T-helper 2 cell (primary cell): Measurements from ENCODE around the gene ABAT.

Experiments used
- DNase-seq, 5 experiments: peaks; one replicate each; pipeline versions ENCODE4 v3.0.0 to v3.0.0-alpha.2; 2012 to 2022
- total RNA-seq, 2 donors: gene quantifications; one replicate each; lab custom pipeline; 2026; lab: John Stamatoyannopoulos, UW

The ABAT gene
- total RNA-seq, result 9.0 to 12.8 reads per million in 2 donors

GRCh38 chr16:8674413-8675022, at the start of gene ABAT:
Gene ABAT, plus strand, starts transcription at chr16:8674617. Its CDS starts 61,123 bp downstream, at chr16:8735740.
- DNase-seq, result peak; percentile 80 to 93 (median 84)

- DNase-seq, result no peak
Observed at GRCh38 chr16:8625491-8626087, 48.8 kb upstream of the ABAT start.

DNA sequence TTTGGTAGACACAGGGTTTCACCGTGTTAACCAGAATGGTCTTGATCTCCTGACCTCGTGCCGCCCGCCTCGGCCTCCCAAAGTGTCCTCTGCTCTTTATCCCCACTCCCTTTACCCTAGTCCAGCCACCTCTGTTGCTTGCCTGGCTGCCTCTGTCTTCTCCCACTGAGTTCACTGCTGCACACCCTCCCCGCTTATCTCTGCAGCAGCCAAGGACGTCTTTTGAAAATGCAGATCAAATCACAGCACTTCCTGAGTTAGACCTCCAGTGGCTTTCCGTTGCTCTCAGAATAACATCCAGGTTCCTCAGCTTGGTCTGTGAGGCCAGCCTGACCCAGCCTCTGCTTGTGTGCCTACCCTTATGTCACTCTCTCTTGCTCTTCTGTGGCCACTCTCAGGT, 47.5 kb upstream of the ABAT start:
- peak in 1 of 5 experiments; percentile 34 for DNase-seq

DNA sequence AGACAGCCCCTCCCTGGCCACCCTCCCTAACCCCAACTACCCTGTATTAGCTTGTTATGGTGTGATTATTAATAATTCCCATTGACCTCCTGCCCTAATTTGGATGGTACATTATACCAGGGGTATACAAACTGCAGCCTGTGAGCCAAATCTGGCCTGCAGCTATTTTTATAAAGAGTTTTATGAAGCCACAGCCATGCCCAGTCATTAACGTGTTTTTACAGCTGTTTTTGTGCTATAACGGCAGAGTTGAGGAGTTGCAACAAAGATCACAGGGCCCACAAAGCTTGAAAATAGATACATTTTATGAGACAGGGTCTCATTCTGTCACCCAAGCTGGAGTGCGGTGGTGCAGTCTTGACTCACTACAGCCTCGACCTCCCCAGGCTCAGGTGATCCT, 47.0 kb upstream of the ABAT start:
- no peak for DNase-seq

GRCh38 chr16:8628981-8629725, 45.3 kb upstream of the ABAT start:
- DNase-seq, result no peak

DNA sequence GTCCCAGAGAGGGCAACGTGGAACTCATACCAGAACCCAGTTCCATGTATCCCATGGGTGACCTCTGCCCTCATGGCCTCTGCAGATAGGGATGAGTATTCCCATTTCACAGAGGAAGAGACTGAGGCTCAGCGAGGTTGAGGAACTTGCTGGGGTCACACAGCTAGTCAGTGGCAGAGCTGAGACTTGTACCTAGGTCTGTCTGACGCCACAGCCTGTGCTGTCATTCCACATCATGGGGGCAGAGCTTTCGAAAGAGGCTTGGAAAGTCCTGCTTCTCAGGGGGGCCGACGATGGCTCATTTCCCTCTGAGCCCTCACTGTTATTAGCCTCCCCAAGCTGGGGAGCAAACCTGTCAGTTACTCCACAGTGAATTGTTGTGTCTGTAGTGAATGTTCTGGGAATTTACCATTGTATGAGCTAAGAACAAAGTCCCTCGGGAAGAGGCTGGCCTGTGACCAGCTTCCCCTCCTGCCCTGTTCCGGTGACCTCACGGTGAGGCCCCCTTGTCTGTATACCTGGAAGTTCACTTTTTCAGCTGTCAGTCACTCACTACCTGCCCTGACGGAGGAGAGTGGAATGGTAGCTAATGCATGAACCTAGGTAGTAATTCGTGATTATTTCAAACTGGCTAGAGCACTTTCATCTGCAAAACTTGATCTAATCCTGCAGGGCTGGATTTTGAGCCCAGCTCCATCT, 44.0 kb upstream of the ABAT start:
- DNase-seq, result no peak

DNA sequence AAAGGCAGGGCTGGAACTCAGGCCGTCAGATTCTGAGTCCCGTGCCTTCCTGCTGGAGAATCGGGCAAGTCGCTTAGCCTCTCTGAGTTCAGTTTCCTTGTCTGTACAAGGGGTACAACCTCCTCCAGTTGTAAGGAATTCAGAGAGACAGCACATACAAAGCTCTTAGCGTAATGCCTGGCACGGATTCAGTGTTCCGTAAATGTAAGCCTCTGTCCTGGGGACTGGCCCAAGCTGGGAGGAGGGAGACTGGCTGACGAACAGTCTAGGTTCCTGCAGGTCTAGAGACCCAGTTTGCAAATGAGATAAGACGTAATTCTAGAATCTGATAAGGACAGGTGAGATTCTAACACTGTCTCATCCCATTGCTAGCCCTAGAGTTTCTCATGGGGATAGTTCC, 43.0 kb upstream of the ABAT start:
- no peak for DNase-seq

DNA sequence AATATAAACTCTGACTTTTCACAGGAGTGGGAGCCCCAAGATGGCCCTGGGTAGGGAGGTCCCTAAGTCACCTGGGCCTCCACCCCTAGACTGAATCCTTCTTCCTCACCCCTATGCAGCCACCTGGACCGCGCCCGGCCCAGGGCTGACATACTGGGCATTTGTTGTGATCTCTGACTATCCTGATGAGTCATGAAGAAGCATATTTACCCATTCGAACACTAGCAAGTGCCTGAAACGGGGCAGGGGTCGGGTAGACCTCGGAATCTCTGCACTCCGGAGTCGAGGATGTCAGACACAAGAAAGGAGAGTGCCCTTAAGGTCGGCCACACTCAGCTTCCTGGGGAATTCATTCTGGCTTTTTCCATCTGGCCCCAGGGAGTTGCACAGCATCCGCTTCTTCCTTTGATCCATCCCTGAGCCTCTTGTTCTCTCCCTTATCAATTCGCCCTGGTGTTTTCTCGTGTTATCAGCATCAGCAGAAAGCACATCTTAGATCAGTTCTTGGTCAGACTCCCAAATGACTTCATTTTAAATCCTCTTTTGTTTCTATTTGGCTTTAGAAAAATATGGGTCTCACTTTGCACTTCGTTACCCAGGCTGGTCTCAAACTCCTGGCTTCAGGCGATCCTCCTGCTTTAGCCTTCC, 42.5 kb upstream of the ABAT start:
- no peak for DNase-seq

- DNase-seq, result no peak
Observed at GRCh38 chr16:8632675-8633182, 41.7 kb upstream of the ABAT start.

DNA sequence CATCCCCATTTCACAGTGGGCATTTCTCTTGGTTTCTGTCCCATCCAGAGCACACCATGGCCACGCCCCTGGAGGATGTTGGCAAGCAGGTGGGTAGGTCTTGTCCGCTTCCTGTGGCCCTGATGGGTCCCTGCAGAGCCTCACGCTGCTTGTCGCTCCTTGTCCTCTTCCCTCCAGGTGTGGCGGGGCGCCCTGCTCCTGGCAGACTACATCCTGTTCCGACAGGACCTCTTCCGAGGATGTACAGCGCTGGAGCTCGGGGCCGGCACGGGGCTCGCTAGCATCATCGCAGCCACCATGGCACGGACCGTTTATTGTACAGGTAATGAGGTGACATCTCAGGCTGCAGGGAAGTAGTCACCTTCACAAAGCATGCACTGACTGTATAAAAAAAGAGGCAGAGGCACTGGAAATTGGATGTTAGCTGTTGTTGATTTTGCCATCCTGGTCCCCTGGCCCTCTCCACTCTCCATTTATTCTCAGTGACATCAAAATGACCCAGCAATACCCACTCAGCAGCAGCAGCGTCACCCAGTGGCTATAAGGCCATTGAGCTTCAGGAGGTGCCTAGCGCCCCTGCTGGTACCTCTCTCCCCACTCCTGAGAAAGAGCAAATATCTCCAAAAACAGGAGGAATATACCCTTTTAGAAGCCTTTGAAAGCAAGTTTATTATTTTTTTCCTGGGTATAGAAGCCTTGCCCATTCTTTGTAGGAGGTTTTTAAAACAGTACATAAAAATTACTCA, 39.3 kb upstream of the ABAT start:
- DNase-seq, result no peak

DNA sequence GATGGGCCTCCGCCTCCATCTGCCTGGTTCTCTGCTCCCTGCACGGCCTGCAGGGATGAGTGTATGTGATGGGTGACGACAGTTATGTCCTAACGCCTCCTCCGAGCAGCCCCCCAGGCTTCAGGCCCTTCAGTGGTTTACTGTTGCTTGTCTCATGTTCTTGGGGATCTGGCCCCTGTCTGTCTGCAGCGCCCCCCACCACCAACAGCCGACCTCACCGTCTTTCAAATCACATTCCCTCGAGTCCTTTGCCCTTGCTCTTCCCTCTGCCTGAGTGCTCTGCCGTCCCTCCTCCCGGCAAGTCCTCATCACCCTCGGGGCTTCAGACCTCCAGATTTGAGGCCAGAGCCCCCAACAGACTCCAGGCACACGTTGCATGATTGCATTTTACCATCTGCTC, 34.7 kb upstream of the ABAT start:
- DNase-seq, result no peak

GRCh38 chr16:8641671-8642070, 32.7 kb upstream of the ABAT start:
- DNase-seq, result no peak

DNA sequence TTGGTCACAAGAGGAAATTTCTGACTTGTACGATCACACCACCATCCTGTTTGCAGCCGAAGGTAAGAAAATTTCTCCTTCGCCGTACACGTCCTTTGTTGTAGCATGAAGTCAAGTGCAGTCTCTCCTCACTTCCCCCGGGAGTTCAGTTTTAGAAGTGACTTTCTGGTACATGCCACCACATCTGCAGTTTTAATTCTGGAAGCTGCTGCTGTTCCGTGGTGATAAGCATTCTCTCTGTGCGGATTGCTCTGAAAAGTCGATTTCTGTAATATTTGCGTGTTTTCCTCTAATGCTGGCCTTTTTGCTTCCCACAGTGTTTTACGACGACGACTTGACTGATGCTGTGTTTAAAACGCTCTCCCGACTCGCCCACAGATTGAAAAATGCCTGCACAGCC, 32.3 kb upstream of the ABAT start:
- DNase-seq, result no peak

DNA sequence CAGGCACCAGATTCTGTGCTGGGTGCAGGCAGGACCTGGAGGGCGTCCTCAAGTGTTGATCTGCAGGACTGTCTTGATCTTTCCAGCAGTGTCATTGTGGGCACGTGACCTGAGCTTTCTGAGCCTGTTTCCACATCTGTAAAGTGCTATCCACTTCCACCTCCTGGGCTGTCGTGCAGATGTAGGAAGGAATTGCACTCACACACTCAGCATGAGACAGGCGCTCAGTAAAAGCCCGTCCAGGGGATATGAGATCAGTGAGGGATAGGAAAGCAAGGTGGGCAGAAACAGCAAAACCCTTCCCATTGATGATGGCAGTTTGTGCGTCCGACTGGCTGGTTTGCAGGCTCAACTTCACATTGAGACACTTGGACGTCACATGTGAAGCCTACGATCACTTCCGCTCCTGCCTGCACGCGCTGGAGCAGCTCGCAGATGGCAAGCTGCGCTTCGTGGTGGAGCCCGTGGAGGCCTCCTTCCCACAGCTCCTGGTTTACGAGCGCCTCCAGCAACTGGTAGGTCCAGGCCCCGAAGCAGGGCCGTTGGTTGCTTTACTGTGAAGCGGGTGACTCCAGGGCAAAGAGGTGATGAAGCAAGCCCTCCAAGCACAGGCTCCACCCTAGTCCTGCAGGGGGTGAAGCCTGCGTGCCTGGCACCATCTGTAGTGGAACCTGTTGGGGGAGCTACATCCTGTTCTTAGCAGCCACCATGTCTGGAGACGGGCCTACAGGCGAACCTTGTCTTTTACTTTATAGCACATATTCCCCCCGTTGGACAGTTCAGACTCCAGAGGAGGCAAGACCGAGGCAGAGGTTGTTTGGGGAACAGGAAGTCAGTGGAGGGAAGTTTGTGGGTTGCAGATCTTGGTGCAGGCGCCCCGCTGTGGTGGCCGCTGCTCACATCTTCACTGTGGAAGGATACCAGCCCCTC, 29.9 kb upstream of the ABAT start:
- DNase-seq, result peak in 1 of 5 experiments; percentile 38

DNA sequence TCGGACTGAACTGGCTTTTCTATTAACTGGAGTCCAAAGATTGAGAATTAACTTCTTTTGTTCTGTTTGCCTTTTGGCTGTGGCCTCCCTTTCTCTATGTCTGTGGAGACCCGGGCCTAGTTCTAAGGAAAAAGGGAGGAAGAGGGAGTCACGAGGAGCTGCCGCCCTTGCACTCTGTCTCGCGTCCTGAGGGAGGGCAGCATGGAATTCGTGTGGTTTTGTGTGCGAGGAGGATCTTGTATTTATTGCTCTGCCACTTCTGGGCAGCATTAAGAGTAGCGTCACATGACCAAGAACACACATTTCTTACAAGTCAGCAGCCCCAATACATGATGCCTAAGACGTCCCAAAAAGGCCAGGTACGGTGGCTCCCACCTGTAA, 29.3 kb upstream of the ABAT start:
- DNase-seq, result no peak

- DNase-seq, result no peak
Observed at GRCh38 chr16:8645831-8646230, 28.6 kb upstream of the ABAT start.

DNA sequence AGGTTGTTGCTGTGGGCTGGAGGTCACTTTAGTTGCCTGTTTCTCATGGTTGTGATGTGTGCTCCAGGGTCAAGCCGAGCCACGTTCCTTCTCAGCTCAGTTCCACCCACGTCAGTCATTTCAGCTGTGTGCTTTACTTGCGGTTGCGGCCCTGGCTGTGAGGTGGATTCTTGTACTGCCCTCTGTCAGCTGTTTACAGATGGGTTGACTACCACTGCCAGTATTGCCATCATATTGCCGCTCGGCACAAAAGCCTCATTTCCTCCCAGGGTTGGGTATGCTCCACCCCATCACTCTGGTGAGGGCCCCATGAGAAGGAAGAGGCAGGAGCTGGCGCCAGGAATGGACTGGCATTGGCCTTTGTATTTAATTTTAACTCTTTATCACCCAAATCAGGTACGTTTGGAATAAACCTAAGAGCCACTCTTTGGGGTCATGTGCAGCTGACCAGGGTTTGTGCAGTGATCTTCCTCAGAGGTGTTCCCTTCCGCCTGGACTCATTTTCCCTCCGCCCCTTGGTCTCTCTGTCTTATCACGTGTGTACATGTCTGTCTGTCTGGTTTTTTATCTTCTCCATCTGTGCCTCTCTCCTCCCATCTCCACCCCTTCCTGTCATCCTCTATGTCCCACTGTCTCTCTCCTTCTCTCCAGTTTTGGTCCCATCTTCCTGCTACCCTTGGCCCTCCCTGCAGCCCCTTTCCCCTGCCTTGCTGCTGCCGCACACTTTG, 27.9 kb upstream of the ABAT start:
- DNase-seq, result no peak

- DNase-seq, result no peak
Observed at GRCh38 chr16:8647721-8648318, 26.6 kb upstream of the ABAT start.

GRCh38 chr16:8648877-8649276, 25.5 kb upstream of the ABAT start:
- no peak for DNase-seq
